Skeletal muscle cell (primary cell): ENCODE results near the gene FAM174B.
"Not testable (repeated sequence)": the region's sequence is repeated elsewhere in the genome, so short reads cannot be mapped to it uniquely, and the experiment has no call there.

Source experiments
- DNase-seq: peaks from one replicate; pipeline ENCODE4 v3.0.0-alpha.2; 2010; ENCODE audit warnings: low read depth
- H3K4me3 ChIP-seq: 2 replicates; pipeline ENCODE4 v1.5.1; 2011; ENCODE audit warnings: low read depth, mild to moderate bottlenecking, control low read depth, low read length, moderate library complexity

FAM174B gene

DNA sequence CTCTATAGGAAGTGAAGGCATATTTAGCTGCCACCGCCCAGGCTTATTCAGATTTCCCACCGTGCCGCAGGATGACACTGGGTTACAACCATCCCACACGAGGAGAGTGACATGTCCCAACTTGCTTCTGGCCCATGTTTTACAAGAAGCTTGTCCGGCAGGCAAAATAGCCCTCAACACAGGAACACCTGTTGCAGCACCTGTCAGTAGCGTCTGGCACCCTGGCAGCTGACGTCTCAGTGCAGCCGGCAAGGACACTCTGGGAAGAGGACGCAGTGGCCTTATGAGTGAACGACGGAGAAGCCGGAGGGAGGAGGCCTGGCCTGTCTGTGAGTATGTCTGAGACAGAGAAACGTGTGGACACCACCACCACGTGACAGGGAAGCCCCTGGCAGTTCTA is 32.1 kb downstream of the FAM174B start:
- peak; percentile 78 for DNase-seq

DNA sequence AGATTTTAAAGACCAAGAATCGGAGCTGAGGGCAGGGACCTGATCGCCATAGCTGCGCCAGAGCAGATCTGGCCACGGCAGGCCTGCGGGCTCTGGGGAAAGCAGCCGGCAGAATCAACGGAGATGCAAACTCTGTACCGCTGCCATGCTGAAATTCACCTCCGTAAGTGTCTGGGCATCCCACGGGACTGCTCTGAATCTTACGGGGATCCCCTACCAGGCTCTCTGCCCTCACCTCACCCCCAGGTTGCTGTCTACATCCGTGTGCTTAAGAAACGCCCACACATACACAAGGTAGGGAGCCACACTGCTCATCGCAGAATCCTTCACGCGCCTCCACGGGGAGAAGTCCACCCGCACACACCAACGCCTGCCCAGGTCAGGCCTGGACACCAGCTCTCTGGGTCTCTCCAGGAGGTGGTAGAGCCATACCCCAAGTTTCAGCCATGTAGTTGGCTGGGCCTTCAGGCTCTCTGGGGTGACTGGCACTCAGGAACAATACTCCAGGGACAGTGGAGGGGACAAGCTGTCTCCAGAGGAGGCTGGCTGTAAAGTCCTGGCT is 33.5 kb downstream of the FAM174B start:
- no peak overlapping the region for H3K4me3 ChIP-seq
- DNase-seq: no peak

More for the DNA sequence above, 32.1 kb downstream of the FAM174B start:
- H3K4me3 ChIP-seq: no peak overlapping the region

DNA sequence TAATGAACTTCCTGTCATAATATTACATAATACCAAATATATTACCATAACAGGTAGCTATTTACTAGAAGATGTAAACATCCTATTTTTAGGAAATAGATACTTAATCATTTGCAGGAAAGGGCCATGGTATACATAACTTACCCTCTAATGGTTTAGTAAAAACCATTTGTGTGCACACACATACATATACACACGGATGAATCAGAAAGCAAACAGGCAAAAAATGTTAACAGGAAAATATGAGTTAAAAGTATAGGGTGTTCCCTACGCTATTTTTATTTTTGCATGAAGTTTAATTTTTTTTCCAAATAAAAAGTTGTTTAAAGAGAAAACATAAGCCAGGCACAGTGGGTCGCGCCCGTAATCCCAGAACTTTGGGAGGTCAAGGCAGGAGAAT is 34.6 kb downstream of the FAM174B start:
- no peak for DNase-seq
- H3K4me3 ChIP-seq: no peak overlapping the region

DNA sequence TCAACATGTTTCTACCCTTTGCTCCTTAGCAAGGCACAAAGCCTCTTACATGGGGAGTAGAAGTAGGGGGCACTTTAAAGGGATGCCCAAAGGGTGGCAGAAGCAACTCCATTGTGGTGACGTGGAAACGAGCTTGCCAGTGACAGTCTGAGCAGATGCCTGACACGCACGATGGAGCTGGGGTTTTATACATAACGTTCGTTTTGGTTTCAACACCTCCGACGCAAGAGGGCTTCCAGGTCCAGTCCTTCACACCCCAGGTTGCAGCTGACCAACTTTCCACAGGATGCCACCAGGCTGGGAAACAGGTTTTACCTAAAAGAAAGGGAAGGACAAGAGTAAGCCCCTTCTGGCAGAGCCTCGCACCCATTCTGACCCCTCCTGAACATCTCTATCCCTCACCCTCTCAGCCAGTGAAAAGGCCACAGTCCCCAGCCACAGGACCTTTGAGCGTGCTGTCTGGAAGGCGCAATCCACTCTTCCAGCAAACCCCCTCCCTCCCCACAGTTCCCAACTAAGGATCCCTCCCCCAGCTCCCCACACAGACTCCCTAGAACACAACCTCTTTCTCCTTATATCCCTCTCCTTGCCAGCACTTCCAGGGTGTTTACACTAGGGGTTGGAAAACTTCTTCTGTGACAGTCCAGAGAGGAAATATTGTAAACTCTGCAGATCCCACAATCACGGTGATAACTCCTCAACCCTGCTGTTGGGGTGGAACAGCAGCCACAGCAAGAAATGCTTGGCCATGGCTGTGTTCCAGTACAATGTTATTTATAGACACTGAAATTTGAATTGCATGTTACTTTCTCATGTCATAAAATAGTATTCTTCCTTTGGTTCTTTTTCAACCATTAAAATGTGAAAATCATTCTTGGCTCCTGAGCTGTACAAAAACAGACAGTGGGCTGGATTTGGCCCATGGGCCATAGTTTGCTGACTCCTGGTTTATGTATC is 36.2 kb downstream of the FAM174B start:
- no peak for DNase-seq
- no peak overlapping the region for H3K4me3 ChIP-seq

DNA sequence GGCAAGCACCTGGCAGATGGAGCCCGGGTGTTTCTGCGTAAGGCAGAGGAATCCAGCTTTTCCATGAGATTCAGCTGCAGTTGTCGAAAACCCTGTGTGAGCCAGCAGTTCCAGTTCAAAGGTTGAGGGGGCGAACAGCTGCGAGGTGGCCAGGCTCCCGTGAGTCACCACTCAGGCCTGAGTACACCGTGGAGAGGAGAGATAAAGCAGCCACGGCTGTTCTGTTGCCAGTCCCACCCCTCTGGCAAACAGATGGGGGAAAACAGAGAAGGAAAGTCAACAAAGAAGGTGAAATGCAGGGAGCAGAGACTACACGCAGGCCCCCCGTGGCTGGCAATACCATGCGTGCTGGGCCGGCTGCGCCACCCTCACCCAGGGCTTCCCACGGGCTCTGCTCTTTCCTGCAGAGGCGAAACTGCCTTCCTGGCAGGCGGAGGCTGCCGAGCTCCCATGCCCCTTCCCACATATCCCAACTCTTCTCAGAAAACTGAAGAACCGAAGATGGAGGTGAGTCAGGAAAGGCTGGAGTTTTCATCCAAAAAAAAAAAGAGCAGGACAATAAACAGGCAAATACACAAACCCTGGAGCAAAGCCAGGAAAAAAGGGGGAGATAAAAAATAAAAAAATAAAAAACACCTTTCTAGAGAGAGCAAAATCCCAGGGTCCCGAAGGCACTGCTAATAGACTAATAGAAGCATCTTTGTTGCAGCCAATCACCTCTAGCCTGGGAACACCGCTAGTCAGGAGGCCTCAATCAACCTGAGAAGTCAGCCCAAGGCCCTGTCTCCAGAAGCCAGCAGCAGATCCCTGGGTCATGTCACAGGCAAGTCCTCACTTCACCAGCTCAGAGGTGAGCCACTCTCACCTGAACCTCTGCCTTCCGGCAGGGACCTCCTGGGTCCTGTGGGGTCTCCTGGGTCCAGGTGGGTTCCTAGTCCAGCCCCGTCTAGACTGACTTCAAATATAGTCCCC is 37.7 kb downstream of the FAM174B start:
- peak; percentile 72 for DNase-seq
- no peak overlapping the region for H3K4me3 ChIP-seq

DNA sequence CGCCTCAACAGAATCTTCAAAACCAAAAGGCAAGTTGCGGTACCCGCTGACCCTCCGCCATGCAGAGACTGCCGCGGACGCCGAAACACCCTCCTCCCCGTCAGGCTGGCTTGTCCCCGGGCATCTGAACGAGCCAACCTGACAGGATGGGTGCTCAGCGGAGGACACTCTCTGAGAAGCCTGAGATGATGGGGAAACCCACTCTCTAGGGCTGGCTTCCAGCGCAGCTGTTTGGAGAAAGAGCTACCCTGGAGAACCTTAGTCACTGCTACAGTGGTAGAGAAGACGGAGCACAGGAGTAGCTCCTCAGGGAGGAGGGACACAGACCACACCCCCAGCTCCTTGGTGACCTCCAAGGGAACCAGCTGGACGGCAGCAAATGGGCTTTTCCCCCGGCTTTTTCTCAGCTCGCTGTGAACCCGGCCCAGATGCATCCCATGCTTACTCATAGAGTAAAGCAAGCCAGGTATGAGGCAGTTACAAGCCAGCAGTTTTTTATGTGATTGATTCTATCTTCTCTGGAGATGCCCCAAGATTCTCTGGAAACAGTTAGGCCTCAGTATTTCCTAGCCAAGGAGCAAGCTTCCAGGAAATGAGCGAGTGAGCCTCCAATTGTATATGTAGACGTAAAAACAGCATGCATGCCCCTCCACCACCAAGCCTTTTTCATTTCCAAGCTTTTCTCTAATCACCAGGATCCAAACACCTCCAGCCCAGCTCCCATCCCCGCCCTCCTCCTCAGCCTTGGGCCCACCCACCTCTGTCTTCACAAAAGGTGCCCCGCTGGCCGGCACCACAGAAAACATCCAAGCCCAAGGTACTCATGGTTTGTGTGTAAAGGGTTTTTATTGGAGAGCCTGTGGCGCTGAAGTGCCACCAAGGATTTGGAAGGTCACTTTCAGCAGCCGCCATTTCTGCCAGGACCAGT is 38.7 kb downstream of the FAM174B start:
- H3K4me3 ChIP-seq: no peak overlapping the region
- DNase-seq: no peak

DNA sequence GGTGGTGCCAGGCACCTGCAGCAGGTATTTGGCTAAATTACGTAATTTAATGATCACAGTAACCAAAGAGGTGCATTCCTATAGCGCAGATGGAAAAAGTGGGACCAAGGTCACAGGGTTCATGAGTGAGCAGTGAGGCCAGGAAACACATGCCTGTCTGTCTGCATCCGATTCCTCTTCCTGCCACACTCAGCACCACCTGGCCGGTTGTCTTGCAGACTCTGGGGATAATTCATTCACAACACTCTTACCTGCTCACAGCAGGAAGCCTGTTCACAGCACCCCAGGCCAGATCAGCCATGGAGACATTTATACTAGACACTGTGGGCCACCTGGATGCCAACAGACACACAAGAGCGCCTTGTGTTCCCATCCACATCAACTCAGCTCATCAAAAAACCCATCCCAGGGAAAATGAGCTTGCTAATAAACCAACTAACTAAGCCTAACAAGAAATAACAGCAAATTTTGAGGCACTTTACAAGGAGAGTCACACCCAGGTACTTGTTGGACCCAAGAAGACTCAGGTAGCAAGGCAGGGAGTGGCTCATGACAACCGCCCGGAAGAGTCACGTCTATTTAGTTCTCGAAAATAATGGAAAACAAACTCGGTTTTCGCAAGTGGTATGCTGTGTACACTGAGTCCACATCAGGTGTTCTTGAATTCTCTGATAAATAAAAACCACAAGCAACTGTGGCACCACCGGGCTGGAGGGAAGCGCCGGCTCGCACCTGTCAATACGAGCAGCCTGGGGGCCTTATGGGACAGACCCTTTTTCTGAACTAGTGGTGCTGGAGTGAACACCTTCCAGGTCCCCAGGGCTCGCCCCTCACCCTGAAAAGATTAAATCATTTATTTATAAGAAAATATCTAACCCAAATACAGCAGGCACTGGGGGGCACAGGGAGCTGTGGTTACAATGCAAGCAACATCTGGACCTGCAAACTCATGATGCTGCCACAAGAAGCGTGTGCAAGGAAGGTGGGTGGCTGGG is 40.5 kb downstream of the FAM174B start:
- no peak overlapping the region for H3K4me3 ChIP-seq
- DNase-seq: no peak

DNA sequence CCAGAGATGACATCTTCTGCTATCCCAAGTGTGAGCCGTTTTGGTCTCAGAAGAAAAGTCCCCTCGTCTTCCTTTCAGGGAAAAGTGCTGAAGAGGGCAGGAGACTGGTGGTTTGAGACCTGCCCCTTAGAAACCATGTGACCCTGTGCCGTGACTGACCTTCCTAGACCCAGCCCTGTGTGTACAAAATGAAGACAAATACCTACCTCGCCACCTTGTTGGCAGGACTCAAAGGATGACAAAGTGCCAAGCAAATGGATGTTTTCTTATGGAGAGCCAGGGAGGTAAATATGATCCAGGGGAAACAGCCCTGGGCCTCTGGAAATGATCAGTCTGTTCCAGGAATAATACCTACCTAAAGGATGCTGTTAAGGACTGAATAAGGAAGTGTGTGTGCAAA is 41.3 kb downstream of the FAM174B start:
- H3K4me3 ChIP-seq: no peak overlapping the region
- no peak for DNase-seq

DNA sequence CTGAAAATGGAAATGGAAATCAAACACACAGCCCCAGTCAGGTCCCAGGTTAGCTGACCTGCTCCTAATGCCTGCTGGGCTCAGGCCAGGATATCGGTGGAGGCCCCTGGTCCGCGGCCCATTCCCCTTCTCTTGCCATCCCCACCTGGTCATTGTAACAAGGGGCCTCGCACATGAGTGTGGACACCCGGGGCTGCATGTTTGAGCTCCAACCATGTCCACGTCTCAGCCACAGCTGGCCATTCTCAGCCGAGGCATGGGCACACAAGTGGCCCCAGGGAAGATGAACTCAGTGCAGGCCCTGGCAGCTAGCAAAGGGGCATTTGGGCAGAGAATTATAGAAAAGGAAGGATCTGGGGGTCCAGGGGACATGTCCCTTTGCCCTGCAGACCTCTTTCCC is 41.7 kb downstream of the FAM174B start:
- no peak for DNase-seq
- H3K4me3 ChIP-seq: no peak overlapping the region

DNA sequence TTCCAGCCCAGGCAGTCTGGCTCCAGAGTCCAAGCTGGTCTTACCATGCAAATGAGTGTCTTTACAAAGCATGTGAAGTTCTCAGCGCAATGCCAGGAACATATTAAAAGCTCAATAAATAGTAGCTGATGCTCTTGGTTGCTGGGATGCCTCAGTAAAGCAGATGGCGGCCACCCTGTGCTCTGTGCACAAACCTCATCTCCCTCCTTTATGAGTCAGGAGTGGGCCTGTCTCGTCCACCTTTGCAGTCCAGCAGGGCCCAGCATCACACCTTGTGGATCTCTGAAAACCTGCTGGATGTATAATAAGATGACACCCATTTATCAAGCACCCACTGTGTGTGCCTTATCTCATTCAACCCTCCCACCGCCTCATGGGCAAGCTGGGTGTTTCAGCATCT is 42.7 kb downstream of the FAM174B start:
- H3K4me3 ChIP-seq: no peak overlapping the region
- DNase-seq: no peak

DNA sequence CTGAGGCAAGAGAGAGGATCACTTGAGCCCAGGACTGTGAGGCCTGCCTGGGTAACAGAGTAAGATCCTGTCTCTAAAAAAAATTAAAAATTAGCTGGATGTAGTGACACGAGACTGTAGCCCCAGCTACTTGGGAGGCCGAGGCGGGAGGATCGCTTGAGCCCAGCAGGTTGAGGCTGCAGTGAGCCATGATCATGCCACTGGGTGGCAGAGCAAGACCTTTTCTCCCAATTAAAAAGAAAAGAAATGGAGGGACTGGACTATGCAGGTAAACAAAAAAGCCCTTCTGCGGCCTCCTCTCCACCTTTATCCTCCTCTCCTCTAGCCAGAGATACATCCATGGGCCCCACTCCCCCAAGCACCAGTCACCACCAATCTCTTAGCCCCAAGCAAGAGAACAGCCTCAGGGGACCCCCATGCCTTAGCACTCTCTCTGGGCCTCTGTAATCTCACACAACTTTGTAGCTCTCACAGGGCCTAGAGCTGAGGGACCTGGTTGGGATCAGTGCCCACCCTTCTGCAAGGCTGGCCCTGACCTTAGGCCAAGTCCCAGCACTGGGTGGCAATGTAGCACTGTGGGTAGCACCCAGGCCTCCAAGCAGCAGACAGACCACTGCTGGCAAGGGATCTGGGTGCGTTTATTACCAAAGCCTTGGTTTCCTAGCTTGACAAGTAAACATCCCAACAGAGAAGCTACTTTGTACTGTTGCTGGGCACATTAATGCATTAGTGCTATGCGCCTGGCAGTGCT is 43.4 kb downstream of the FAM174B start:
- no peak overlapping the region for H3K4me3 ChIP-seq

DNA sequence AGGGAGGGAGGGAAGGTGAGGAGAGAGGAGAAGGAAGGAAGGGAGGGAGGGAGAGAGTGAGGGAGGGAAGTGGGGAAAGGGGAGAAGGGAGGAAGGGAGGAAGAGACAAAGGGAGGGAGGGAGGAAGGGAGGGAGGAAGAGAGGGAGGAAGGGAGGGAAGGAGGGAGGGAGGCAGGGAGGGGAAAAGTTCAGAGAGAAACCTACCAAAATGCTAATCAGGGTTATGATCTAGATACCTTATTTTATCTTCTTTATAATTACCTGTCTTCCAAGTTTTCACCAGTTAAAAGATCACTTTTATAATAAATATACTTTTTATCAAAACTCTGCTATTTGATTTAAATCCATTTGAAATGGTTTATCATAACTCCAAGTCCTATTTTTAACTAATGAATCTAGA is 44.4 kb downstream of the FAM174B start:
- no peak for DNase-seq
- H3K4me3 ChIP-seq: no peak overlapping the region

More for the DNA sequence above, 43.4 kb downstream of the FAM174B start:
- no peak for DNase-seq

DNA sequence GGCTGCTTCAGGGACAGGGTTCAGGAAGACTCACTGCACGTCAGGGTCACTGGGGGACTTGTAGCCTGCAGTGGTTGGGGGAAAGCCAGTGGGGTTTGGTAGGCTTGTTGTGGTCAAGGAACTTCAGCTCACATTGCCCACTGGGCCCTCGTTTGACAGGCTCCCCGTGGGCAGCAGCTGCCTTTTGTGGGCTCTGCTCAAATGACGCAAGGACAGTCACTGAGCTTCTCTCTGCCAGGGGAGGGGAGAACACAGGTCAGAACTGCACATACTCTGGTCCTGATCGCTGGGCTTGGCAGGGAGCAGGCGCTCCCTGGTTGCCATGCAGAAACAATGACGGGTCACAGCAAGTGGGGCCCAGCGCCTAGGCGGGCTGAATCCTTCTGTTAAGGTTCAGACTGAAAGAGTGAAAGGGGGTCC is 45.5 kb downstream of the FAM174B start:
- DNase-seq: no peak
- H3K4me3 ChIP-seq: no peak overlapping the region

DNA sequence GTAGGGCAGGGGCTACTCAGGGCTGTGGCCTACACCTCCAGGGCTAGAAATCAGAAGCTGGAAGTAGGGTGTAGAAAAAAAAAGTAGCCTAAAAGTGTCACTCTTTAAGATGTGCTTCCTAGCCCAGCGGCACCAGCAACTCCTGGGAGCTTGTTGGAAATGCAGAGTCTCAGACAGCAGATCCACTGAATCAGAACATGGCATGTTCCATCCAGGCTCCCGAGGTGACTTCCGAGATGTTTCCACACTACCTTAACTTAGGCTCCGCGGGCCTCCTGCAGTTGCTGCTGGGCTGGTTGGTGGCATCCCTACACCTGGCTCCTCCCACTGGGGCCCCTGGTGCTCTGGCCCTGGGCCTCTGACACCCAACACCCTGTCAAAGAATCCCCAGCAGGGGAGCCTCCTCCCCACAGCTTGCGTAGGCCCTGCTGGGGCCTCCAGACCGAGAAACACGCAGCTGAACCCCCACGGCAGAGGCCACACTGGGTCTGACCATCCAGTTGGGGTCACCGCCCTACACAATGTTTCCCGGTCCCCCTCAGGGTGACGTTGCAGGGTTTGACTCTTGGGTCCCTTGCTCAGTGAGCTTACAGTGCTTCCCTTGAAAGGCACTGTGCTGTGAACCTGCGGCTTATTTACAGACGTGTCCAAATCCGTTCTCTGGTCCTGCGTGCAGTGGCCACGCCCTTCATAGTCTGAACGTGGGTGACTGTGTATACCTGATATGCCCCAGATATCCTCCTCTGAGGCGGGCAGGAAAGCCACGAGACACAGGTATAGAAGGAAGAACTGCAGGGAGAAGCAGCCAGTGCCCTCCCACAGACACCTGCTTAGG is 46.5 kb downstream of the FAM174B start:
- H3K4me3 ChIP-seq: no peak overlapping the region
- DNase-seq: no peak

DNA sequence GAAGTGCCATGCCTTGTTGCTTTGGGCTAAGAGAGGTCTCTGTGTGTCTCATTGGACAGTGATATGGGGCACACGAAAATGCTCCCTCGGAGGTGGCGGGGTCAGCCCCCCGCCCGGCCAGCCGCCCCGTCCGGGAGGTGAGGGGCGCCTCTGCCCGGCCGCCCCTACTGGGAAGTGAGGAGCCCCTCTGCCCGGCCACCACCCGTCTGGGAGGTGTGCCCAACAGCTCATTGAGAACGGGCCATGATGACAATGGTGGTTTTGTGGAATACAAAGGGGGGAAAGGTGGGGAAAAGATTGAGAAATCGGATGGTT is 48.8 kb downstream of the FAM174B start:
- DNase-seq, H3K4me3 ChIP-seq: not testable (repeated sequence)

DNA sequence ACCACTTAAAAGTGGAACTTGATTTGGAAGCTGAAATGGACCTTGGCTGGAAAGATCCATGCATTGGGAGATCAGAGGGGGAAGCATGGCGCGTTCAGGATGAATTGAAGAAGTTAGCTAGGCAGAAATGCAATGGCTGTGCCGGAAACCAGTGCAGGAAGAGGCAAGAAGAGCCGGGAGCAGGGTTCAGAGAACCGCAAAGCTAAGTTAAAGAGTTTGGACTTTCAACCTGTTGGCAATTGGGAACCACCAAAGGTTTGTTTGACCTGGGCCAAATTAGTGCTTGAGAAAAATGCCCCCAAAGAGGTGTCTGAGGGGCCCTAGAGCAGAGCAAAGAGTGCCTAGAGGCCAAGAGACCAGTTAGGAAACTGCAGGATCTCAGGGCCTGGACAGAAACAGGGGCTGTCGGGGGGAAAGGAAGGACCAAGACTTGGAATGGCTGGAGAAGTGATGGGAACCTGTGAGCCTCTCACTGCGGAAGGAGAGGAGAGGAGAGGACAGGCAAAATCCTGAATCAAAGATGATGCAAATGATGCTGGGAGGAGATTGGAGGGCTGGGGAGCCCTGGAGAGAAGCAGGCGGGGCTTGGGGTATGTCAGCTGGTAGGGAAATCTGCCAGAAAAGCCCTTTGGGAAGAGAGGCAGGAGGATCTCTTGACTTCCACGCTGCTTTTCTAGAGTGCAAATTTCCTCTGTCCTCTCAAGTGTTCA is 49.3 kb downstream of the FAM174B start:
- H3K4me3 ChIP-seq: no peak overlapping the region
- DNase-seq: no peak
